Forelimb muscle (tissue), 1 donor: ENCODE results near the gene SULT1A1. TPM values are rescaled to one million over a fixed set of nuclear protein-coding genes. Genes with fewer than 3 reads are reported as not detected.

ENCODE experiments used
- DNase-seq: peaks from one replicate; pipeline ENCODE4 v3.0.0-alpha.2; 2013; ENCODE audit warnings: low read depth
- polyA plus RNA-seq: library from polyadenylated mRNA; unstranded; fragments of 120-200 nt; gene quantifications from one replicate; pipeline ENCODE4 v1.2.1, GENCODE V29; 2013; ENCODE audit not compliant: insufficient read length

Gene SULT1A1
- polyA plus RNA-seq, 1 donor = 15.5 TPM

DNA sequence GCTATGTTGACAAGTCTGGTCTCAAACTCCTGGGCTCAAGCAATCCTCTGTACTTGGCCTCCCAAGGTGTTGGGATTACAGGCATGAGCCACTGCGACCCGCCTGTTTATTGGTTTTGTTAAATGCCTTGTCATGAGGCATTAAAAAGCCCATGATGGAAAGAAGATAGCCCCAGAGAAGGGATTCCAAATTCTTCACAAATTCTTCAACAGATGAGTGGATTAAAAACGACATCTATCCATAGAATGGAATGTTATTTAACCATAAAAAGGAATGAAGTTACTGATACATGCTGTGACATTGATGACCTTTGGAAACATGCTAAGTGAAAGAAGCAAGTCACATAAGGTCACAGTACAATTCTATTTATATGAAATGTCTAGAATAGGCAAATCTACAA lies 51.4 kb downstream of the SULT1A1 start:
- DNase-seq = no peak

DNA sequence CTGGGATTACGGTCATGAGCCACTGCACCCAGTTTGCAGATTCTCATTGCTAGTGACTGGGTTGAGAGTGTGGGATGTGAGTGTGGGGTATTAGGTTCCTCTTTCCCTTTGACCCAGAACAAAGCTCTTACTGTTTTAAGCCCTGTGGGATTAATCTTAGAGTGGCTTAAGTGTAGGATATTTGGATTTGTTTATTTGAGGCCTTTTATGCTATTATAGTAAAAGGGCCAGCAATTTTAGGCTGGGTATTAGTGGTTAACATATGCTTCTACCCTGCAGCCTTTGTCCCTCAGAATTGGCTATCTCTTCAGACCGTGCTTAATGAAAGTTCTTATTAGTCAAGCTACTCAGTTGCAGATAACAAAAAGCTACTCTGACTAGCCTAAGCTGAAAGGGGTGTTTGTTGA lies 52.9 kb downstream of the SULT1A1 start:
- no peak for DNase-seq

- no peak for DNase-seq
Measured at GRCh38 chr16:28555561-28555960, 54.3 kb downstream of the SULT1A1 start.

Other genes with a start within 250 kb of the SULT1A1 start
- 2.0 TPM for gene NPIPB6, start 246.5 kb downstream of the SULT1A1 start, polyA plus RNA-seq
- gene EIF3CL, start 206.2 kb downstream of the SULT1A1 start, polyA plus RNA-seq = 48.4 TPM
- 0.46 TPM for gene NPIPB7, start 137.7 kb downstream of the SULT1A1 start, polyA plus RNA-seq
- gene CLN3, start 118.0 kb downstream of the SULT1A1 start, polyA plus RNA-seq = 11.8 TPM
- 0.67 TPM for gene APOBR, start 115.4 kb downstream of the SULT1A1 start, polyA plus RNA-seq
- gene IL27, start 103.2 kb downstream of the SULT1A1 start, polyA plus RNA-seq = not detected
- gene NUPR1, start 71.1 kb downstream of the SULT1A1 start, polyA plus RNA-seq = 27.9 TPM
- 17.5 TPM for gene SGF29, start 56.1 kb downstream of the SULT1A1 start, polyA plus RNA-seq
- gene SULT1A2, start 13.0 kb downstream of the SULT1A1 start, polyA plus RNA-seq = 0.66 TPM
- gene NPIPB8, start 28.0 kb upstream of the SULT1A1 start, polyA plus RNA-seq = not detected
- 313 TPM for gene EIF3C, start 101.4 kb upstream of the SULT1A1 start, polyA plus RNA-seq
- gene NPIPB9, start 141.7 kb upstream of the SULT1A1 start, polyA plus RNA-seq = 0.86 TPM
- gene ATXN2L, start 213.0 kb upstream of the SULT1A1 start, polyA plus RNA-seq = 75.1 TPM
- 145 TPM for gene TUFM, start 236.3 kb upstream of the SULT1A1 start, polyA plus RNA-seq